Measurements from ENCODE around the gene TSLP. TPM values are rescaled to one million over a fixed set of nuclear protein-coding genes. Genes with fewer than 3 reads are reported as not detected.
A peak's percentile ranks its signal among the peaks of the same experiment; 100 is the strongest.

The TSLP gene
- total RNA-seq, 1 donor from 2014 or later, result 7.0 TPM

DNA sequence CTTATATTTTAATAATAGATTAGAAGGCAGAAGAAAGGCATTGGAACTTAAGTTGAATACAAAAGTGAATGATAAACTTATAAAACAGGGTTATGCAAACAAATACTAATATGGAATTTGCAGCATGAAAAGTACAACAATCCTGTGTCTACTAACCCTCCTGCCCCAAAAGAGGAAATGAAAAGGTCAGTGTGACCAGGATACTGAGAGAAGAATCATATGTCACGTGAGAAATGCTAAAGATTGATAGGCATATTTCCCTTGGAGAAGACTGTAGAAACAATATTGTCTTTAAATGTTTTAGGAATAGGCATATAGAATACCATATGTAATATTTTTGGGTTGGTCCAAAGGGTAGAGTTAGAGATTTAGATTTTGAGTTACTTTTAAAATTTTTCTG is 24.5 kb downstream of the TSLP start:
- no peak for DNase-seq (ENCODE audit: low spot score)

DNA sequence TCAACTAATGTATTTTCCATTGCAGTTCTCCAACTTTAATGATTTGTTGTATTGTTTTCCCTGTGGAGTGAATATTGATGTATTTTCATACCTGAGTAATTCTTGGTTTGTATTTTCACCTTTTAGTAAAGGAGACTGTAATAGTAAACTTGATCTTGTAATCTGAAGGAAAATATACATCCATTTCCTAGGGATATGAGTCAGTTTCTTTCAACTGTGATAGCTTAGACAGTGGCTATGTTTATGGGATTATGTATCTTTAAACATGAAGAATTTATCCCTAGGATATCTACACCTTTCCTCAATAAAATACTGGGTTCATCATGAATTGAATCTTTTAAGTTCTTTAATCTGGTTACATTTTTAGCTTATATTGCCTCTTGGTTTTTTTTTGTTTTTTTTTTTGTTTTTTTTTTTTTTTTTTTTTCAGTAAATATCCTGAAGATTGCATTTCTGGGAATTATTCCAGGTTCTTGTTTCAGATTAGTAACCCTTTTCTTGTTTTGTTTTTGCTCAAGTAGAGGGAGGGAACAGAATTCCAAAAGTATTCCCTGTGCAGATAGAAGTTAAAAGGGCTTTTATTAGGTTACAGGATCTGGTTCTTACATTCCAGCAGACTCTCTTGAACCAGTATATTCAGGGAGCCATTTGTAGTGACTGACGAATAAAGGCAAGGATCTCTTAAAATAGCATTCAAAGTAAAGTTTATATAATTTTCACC is 27.7 kb downstream of the TSLP start:
- no peak for DNase-seq (ENCODE audit: low spot score)

DNA sequence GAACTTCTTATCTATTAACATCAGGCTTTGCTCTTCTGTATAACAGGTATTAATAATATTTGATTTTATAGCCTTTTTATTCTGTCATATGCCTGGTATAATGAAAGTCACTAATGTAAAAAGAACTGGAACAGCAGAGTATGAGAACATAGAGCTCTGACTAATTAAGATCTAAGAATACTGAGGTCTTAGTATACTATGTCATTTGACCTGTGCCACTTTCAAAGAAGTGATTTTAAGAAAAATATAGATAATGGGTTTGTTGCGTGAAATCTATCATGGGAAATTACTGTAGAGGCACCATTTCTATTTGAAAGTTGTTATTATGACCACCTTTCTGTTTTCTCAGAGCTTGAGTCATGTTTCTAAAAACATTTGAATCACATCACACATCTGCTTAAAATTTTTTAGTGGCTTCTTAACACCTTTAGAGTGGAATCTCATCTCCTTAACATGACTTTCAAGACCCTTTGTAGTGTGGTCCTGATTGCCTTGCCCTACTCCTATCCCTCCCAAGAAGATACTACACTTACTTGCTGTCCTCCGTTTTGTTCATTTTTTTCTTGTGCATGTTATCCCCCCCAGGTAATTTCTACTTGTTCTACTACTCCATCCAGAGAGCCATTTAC is 34.9 kb downstream of the TSLP start:
- no peak for DNase-seq (ENCODE audit: low spot score)

DNA sequence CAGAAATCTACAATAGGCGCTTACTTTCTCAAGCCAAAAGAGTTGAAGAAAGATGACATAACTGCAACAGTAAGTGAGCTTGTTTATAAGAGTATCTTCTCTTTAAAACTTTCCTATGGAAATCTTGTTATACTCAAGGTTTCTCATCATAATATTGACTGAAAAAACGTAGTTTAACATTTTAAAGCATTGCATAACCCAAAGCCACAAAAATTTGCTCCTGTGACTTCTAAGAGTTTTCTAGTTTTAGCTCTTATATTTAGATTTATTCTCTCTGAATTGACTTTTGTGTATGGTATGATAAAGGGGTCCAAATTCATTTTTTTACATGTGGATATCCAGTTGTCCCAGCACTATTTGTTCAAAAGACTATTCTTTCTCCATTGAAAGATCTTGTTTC is 35.9 kb downstream of the TSLP start:
- DNase-seq (ENCODE audit: low spot score), result no peak

DNA sequence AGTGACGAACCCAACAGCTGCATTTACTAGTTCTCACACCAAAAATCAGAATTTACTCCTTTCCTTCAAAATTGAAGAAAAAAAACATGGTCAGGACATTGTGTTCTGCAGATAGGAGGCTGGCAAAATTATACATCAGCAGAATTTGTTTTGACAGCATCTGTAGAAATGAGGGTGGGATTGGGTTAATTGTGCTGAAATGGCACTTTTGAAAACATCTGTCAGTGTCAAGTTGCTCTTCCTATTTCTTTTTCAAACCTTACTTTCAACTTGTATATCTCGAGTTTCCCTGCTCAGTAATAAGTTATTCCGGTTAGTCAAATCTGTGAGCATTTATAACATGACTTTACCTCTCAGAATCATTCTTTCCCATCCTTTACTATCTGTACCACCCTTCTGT is 40.4 kb downstream of the TSLP start:
- DNase-seq (ENCODE audit: low spot score), result no peak

DNA sequence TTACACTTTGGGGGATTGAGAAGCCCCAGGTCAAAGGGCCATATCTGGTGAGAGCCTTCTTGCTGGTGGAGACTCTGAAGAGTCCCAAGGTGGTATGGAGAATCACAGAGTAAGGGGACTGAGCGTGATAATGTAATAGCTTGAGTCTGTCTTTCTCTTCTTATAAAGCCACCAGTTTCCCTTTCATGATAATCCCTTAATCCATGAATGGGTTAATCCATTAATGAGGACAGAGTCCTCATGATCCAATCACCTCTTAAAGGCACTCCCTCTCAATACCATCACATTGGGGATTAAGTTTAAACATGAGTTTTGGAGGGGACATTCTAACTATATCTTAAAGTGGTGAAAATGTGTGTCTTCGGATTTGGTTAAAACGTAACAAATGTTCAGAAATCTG is 42.2 kb downstream of the TSLP start:
- no peak for DNase-seq (ENCODE audit: low spot score)

DNA sequence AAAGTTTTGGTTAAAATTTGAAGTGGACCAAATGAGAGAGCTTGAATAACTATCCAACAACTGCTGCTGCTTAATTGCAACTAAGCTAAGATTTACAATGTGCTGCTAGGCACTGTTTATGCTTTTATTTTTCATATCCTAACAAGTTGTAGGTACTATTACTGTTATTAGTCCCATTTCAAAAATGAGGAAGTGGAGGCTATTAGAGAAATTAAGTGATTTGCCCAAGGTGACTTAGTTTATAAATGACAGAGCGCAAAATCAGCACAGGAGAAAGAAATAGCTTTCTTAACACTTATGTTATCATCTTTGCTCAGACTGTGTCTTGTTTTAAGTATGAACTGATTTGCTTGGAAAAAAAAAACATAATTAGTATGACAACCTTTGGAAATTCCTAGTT is 43.7 kb downstream of the TSLP start:
- no peak for DNase-seq (ENCODE audit: low spot score)

DNA sequence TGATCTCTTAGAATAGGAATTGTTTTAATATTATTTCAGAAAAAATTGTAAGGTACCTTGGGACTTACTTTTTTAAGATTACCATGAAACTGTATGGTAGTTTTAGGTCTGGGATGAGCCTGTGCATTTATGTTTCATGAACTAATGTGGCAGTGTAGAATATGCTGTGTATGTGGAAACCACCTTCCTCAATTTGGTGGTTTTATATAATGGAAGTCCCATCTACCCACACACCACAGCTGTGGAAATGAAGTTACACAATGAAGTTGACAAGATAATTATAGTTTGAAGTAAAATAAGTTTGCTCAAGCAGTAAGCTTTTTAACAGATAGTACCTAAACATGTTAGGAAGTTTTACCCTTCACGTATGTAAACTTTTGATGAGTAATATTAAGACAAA is 45.0 kb downstream of the TSLP start:
- DNase-seq (ENCODE audit: low spot score), result peak; percentile 5

DNA sequence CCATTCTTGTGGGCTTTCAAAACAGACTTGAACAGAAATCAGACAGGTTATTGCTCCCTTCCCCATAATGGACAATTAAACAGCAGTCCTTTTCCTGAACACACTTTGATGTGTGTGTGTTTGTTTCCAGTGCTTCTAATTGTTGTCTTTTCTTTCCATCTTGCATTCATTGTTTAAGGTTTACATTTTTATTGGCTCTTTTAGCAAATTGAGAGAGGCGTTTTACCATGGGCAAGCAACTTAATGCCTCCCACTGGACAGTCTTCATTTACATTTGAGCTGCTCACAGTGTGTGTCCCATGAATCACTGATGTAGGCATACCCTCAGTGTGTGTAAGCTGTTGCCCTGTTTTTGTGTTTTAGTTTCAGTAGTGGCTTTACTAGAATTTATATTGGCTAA is 45.6 kb downstream of the TSLP start:
- no peak for DNase-seq (ENCODE audit: low spot score)

DNA sequence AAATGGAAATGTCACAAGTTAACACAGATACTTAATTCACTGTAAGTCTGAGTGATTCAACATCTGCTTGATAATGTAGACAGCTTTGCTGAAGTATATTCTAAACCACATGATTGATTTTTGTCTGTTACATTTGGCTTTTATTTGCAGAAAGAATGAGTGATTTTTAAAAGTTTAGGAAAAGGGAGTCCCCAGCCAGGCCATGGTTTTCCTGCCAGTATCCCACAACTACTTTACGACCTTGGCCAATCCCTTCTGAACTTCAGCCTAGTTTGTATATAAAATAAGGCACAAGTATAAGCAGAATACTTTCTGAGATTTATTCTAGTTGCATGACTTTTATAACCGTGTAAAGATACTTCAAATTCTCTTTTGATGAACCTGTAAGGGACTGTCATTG is 47.7 kb downstream of the TSLP start:
- no peak for DNase-seq (ENCODE audit: low spot score)

DNA sequence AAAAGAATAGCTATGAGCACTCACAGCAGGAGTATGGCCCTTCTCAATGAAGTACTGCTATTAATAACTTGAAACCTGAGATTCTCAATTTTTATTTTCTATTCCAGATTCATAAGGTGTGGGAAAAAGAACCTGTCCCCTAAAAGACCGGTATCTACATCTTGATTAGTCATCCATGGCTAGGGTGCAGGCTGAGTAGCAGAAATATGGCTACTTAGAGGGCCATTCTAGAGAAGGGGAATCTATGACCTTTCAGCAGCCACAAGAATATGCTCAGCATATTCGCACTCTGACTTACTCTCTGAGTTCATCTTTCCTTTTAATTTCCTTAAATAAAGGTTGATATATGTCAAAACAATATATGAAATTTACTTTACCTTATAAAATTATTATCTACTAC is 48.3 kb downstream of the TSLP start:
- no peak for DNase-seq (ENCODE audit: low spot score)

DNA sequence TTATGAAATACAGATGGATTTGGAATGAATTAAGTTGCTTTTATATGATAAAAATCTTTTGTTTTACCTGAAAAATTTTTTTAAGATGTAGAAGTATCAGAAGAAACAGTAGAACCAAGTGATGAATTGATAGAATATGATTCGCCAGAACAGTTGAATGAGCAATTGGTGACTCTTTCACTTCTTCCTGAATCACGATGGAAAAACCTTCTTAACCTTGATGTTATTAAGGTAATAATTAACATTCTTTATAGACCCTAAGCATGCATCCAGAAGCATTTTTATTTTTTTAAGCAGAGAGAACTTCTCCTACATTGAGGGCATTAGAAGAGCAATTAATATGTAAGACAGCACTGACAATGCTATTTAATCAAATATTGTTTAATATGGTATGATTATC is 49.4 kb downstream of the TSLP start:
- DNase-seq (ENCODE audit: low spot score), result no peak

DNA sequence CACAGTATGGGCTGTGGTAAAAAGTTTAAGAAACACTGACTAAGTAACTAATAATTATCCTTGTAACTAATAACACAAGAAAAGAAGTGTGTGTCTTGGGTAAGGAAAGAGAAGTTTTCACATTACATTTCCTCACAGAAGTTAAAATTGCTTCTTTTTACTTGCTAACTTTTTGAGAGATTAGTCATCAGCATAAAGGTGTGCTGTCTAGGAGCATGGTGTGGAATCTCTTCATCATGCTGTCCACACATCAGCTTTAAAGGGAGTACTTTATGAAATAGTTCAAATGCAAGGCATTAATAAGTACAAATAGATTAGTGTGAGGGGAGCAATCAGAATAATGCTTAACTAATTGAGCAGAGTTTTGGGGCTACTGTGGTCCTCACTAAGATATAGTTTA is 50.4 kb downstream of the TSLP start:
- no peak for DNase-seq (ENCODE audit: low spot score)

DNA sequence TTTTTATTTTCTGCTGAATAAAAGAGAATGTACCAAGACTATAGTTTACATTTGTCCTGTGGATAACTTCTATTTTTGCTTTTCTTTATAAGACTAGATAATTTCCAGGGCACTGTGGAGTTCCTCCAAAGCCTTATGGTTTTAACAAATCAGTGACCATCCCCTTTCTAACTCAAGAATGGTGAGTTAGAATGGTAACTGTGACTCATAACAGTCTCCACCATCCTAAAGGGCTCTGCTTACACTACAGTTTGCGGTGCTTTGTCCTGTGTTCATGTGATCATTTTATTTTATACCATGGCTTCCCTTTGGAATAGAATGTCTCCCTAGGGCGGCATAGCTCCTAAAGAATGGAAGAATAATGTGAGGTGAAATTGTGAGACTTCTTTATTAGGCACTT is 50.9 kb downstream of the TSLP start:
- no peak for DNase-seq (ENCODE audit: low spot score)

DNA sequence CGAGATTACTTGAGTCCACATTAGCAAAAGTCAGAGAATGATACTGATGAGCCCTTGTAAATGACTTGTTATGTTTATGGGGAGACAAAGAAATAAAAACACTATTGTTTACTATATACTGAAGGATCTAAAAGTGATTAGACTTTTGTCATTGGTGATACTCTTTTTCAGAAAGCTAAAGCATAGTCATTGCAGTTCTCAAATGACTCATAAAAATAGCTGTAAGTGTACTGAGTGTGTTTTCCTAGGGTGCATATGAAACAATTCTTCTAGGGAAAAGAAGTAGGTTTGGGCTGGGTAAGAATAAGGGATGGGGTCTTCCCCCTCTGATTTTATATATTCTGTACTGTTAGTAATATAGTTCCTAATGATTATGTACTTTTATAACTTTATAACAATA is 53.3 kb downstream of the TSLP start:
- no peak for DNase-seq (ENCODE audit: low spot score)

DNA sequence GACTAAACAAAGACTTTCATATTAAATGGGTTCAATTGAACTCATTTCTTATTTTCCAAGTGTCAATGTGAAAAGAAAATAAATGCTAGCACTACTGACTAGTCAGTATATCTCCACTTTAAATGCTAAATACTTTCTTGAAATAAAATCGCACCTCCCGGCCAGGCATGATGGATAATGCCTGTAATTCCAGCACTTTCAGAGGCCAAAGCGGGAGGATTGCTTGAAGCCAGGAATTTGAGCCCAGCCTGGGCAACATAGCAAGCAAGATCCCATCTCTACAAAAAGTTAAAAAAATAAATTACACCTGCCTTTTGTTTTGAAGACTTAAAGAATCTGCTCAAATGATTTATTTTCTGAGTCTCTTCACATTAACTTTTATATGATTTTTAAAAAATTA is 55.4 kb downstream of the TSLP start:
- DNase-seq (ENCODE audit: low spot score), result no peak

Other genes with a start within 250 kb of the TSLP start
- 62.1 TPM for gene WDR36, start 20.6 kb downstream of the TSLP start, total RNA-seq (ENCODE audit: insufficient read depth, low replicate concordance)
- 12.0 TPM for gene CAMK4, start 152.7 kb downstream of the TSLP start, total RNA-seq (ENCODE audit: insufficient read depth, low replicate concordance)

All from umbilical cord (tissue), 2 donors.